Activated naive CD8-positive, alpha-beta T cell treated with anti-CD3 and anti-CD28 coated beads, Interleukin-2, amount 10 ng/mL, durations not matched to agents 7 days and 5 days (primary cell): Measurements from ENCODE around the gene COL18A1. TPM values are rescaled to one million over a fixed set of nuclear protein-coding genes. Genes with fewer than 3 reads are reported as not detected.
"Not testable (repeated sequence)": the region's sequence is repeated elsewhere in the genome, so short reads cannot be mapped to it uniquely, and the experiment has no call there.

Experiments
- ATAC-seq: fragments of 150-1000 bp; cut with Tn5 transposase; one replicate; pipeline ENCODE4 v1.10.0; 2021; ENCODE audit warnings: low read depth, moderate library complexity
- POLR2A ChIA-PET: fragments of 350-600 bp; sonication (Branson Sonifier 250); formaldehyde crosslinking; loops from one replicate; lab custom pipeline; 2021; ENCODE audit warnings: antibody characterized with exemption; lab: Charles Lee
- DNase-seq: peaks from one replicate; pipeline ENCODE4 v3.0.0; 2021
- H3K27ac Mint-ChIP-seq: one replicate; pipeline ENCODE4 v1.8.0; 2022; ENCODE audit warnings: mild to moderate bottlenecking, mixed read lengths
- H3K27me3 Mint-ChIP-seq: one replicate; pipeline ENCODE4 v1.8.0; 2022; ENCODE audit warnings: mild to moderate bottlenecking, moderate library complexity, mixed read lengths
- H3K36me3 Mint-ChIP-seq: one replicate; pipeline ENCODE4 v1.8.0; 2021; ENCODE audit warnings: mild to moderate bottlenecking, mixed read lengths
- H3K4me1 Mint-ChIP-seq: one replicate; pipeline ENCODE4 v1.8.0; 2021; ENCODE audit warnings: mixed read lengths
- H3K4me3 Mint-ChIP-seq: one replicate; pipeline ENCODE4 v1.8.0; 2022; ENCODE audit warnings: mild to moderate bottlenecking, moderate library complexity, mixed read lengths
- H3K9me3 Mint-ChIP-seq: one replicate; pipeline ENCODE4 v1.8.0; 2021; ENCODE audit warnings: mixed read lengths
- total RNA-seq, 2 experiments: library from RNA; stranded (reverse); gene quantifications; one replicate each; pipeline ENCODE4 v1.2.3, GENCODE V29; 2021

COL18A1 gene
- total RNA-seq, 2 experiments from 2014 or later = 12.5 to 12.8 TPM

DNA sequence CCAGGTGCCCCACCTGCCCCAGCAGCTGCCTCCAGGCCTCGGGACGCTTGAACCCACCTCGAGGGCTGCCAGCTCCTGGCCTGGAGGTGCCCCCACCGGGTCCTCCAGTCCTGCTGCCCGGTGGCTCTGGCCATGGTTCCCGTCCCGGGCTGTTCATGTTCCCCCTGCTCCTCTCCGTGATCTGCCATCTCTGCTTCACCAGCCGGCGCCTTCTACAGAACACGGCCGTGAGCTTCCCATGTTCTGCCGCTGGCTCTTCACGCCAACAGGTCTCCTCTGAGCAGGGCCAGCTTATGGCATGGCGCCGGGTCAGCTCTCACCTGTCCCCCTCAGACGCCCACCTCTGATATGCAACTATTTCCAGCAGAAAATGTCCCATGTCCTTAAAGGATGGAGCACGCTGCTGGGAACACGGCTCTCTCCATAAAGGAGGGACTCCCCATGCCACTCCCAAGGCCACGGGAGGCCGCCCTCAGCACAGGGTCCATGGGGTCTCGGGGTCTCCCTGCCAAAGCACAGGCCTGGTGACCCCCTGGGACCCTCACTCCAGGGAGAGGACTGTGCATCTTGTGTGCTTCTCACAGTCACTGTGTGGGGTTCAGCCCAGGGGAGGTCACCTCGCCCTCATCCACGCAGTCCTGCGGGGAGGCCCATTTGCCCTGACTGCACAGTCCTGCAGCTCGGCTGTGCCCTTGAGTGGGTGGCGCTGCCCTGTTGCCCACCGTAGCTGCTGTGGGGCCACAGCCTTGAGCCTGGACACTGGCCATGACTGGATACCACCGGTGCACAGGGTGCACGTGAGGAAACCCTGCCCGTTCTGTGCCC is 36.7 kb downstream of the COL18A1 start:
- H3K27me3 Mint-ChIP-seq = peaks cover 11% of the 10 kb centered on the region
- peaks cover 3% of the 10 kb centered on the region for H3K9me3 Mint-ChIP-seq
- peaks cover 1% of the 10 kb centered on the region for H3K4me1 Mint-ChIP-seq
- H3K36me3 Mint-ChIP-seq = peaks cover 1% of the 10 kb centered on the region
- H3K27ac Mint-ChIP-seq = no peak overlapping the region
- POLR2A ChIA-PET = no interaction called here
- no peak overlapping the region for H3K4me3 Mint-ChIP-seq
- ATAC-seq (no peak), DNase-seq (no peak)

DNA sequence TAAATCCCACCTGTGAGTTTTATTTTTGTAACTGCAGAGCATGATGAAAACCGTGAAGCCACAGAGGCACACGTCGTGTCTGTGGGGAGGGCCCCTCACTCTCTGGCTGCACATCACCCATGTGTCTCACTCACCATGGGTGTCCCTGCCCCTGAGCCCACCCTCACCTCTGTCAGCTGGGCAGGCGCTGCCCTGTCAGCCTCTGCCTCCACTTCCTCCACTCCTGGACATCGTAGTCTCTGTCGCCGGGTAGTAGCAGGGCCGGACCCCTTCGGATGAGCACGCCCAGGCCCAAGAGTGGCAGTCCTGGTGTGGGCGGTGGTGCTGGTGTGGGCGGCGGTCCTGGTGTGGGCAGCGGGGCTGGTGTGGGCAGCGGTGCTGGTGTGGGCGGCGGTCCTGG is 37.3 kb downstream of the COL18A1 start:
- DNase-seq = no peak
- peaks cover 14% of the 10 kb centered on the region for H3K27me3 Mint-ChIP-seq
- H3K9me3 Mint-ChIP-seq = peaks cover 3% of the 10 kb centered on the region
- no peak for ATAC-seq
- peaks cover 1% of the 10 kb centered on the region for H3K4me1 Mint-ChIP-seq
- H3K4me3 Mint-ChIP-seq = no peak overlapping the region
- peaks cover 1% of the 10 kb centered on the region for H3K36me3 Mint-ChIP-seq
- POLR2A ChIA-PET = no interaction called here
- no peak overlapping the region for H3K27ac Mint-ChIP-seq

DNA sequence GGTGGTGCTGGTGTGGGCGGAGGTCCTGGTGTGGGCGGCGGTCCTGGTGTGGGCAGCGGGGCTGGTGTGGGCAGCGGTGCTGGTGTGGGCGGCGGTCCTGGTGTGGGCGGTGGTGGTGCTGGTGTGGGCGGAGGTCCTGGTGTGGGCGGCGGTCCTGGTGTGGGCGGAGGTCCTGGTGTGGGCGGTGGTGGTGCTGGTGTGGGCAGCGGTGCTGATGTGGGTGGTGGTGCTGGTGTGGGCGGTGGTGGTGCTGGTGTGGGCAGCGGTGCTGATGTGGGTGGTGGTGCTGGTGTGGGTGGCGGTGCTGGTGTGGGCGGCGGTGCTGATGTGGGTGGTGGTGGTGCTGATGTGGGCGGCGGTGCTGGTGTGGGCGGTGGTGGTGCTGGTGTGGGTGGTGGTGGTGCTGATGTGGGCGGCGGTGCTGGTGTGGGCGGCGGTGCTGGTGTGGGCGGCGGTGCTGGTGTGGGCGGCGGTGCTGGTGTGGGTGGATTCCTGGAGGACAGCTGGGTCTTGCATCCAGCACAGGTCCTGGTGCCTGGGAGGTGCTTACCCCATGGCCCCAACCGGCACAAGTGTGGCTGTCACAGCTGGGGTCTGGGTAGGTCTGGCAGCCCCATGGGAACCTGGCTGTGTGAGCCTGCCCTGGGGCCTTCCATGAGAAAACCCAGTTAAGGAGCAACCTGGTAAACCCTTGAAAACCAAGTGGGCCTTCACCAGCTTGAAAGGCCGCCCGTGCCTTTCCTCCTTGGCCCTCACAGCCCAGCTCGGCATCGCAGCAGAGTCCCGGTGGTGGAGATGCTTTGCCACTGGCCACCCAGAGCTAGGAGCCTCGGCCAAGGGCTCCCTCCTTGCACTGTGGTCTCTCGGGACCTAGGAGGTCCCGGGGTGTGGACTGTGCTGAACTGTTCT is 38.0 kb downstream of the COL18A1 start:
- H3K4me3 Mint-ChIP-seq, H3K36me3 Mint-ChIP-seq, H3K4me1 Mint-ChIP-seq, DNase-seq, H3K9me3 Mint-ChIP-seq, H3K27ac Mint-ChIP-seq, POLR2A ChIA-PET, ATAC-seq: not testable (repeated sequence)
- peaks cover 18% of the 10 kb centered on the region for H3K27me3 Mint-ChIP-seq

DNA sequence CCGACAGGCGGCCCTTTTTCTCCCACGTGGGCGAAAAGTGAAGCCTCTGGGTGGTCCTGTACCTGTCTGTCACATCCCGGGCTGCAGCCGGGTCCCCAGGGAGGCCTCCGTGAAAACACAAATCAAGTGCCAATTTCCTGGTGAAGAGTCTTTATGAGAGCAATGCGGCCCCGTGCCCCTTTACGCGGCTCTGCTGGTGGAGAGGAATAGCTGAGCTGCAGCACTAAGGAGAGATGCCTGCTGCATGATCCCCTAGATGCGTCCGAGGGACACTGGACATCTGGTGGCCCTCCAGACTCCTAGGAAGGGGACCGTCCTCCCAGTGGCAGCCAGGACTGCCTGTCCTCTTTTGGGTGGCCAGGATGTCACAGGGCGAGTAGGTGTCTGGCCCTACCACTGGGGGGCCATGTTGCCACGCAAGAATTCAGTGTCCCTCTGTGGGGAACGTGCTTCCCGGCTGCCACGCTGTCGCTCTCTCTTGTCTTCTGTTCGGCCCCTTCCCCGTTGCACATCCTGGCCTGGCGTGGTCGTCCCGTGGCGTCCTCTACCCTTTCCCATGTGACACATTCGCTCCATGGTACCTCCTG is 38.7 kb downstream of the COL18A1 start:
- H3K27me3 Mint-ChIP-seq = peaks cover 22% of the 10 kb centered on the region
- no peak for ATAC-seq
- no peak for DNase-seq
- H3K4me1 Mint-ChIP-seq = peaks cover 1% of the 10 kb centered on the region
- no peak overlapping the region for H3K27ac Mint-ChIP-seq
- peaks cover 5% of the 10 kb centered on the region for H3K9me3 Mint-ChIP-seq
- POLR2A ChIA-PET = no interaction called here
- H3K36me3 Mint-ChIP-seq = peaks cover 1% of the 10 kb centered on the region
- H3K4me3 Mint-ChIP-seq = no peak overlapping the region

DNA sequence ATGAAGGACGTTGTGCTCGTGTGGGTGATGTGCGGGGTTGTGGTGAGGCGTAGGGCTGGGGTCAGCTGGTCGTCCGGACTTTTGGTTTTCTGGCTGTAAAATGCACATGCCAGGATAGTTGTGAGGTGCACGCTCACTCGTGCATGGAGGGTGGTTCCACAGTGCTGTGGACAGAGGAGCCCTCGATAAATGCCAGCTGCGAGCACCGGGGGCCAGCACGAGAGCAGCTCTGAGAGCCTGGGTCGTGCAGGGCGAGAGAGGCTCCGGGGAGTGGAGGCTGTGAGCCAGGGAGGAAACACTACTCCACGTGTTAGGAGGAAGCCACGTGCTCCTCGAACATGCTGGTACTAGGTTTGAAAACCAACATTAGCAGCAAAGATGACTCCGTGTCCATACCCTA is 39.4 kb downstream of the COL18A1 start:
- no peak for ATAC-seq
- Mint-ChIP-seq H3K27ac (no peak overlapping the region), H3K36me3 (peaks cover 1% of the 10 kb centered on the region), H3K4me3 (no peak overlapping the region), H3K4me1 (no peaks in the 10 kb centered on the region), H3K9me3 (peaks cover 5% of the 10 kb centered on the region), H3K27me3 (peaks cover 22% of the 10 kb centered on the region)
- POLR2A ChIA-PET = no interaction called here
- DNase-seq = no peak

DNA sequence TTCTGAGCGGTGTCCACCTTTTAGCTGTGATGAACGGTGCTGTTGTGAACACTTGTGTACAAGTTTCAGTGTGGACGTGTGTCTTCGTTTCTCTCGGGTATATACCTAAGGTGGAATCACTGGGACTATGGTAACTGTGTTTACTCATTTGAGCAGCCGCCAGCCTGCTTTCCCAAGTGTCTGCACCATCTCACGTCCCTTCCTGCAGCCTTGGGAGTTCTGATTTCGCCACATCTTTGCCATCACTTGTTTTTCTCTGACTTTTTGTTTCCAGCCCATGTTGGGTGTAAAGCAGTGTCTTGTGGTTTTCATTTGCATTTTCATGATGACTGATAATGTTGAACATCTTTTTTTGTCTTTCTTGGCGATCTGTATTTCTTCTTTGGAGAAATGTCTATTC is 40.4 kb downstream of the COL18A1 start:
- Mint-ChIP-seq H3K36me3 (peaks cover 1% of the 10 kb centered on the region), H3K4me3 (no peak overlapping the region), H3K27me3 (peaks cover 22% of the 10 kb centered on the region), H3K27ac (no peak overlapping the region), H3K4me1 (no peaks in the 10 kb centered on the region), H3K9me3 (peaks cover 5% of the 10 kb centered on the region)
- no peak for ATAC-seq
- POLR2A ChIA-PET = no interaction called here
- DNase-seq = no peak

DNA sequence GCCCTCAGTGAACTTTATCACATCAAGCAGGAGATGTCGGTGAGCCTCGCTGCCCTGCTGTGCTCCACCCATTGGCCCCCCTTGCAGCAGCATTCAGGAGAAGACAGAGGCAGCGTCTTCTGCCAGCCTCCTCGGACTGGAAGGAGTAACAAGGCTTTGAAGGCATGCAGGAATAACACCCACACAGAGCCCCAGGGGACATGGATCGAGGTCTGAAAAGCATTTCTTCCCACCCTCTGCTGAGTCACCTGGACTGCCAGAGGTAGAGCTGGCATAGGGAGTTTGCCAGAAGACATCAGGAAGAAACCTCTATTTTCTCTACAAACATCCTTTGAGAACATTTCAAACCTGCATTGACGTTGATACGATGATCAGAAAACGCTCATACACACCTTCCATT is 42.9 kb downstream of the COL18A1 start:
- peaks cover 7% of the 10 kb centered on the region for H3K9me3 Mint-ChIP-seq
- ATAC-seq = no peak

DNA sequence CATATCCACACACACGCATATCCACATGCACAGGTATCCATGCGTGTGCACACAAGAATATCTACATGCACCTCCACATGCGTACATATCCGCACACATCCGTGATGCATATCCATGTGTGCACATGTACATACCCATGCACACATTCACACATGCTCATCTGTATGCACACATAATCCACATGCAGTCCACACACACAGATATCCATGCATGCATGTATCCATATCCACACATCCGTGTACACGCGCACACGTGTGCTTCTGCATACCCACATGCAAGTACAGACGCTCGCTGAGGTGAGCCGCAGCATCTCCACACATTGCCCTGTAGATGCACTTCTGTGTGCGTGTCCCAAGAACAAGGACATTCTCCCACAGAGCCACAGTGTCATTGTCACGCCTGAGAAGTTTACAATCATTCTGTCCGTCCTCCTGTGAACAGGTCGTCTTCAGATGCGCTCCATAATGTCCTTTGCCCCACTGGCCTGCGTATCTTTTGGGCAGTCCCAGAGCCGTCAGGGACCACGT is 43.4 kb downstream of the COL18A1 start:
- Mint-ChIP-seq H3K4me3 (no peak overlapping the region), H3K4me1 (no peaks in the 10 kb centered on the region), H3K36me3 (peaks cover 1% of the 10 kb centered on the region), H3K27me3 (peaks cover 22% of the 10 kb centered on the region), H3K9me3 (peaks cover 12% of the 10 kb centered on the region), H3K27ac (no peak overlapping the region)
- no peak for DNase-seq
- no peak for ATAC-seq
- POLR2A ChIA-PET = no interaction called here

More for the DNA sequence above, 42.9 kb downstream of the COL18A1 start:
- no peak overlapping the region for H3K27ac Mint-ChIP-seq
- no peaks in the 10 kb centered on the region for H3K4me1 Mint-ChIP-seq
- POLR2A ChIA-PET = no interaction called here
- no peak for DNase-seq
- H3K4me3 Mint-ChIP-seq = no peak overlapping the region
- H3K36me3 Mint-ChIP-seq = peaks cover 1% of the 10 kb centered on the region
- peaks cover 22% of the 10 kb centered on the region for H3K27me3 Mint-ChIP-seq

DNA sequence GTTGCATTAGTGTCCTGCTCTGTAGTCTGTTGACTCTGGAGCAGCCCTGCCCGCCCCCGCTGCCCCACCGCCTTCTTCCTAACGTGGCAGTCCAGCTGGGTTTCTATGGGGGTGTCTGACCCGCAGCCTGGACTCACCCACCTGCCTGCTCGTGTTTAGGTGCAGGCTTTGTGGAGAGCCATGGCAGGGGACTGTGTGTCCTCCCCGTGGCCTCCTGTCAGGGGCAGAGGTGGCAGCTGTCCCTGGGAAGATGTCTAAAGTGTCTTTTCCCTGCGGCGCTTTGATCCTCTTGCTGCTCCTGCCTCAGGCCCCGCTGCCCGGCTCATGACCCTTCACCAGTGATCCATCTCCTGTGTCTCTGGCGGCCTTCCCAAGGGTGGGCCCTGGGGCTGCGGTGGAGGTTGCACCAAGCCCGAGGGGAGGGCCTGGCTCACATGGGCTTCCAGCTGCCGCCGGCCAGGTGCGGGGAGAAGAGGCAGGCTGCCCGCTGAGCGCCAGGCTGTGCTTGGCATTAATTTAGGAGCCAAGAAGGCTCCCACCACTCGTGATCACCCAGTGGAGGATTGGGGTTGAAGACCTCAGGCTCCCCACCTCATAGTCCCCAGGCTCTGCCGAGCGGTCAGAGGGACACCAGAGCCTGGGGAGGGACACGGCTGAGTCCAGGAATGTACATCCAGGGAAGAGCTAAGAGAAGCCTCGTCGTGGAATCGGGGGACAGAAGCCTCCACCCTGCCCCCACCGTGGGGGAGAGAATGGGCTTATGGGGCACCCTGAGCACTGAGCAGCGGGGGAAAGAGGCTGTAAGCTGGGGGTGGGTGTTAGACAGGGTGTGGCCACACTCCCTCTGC is 44.1 kb downstream of the COL18A1 start:
- no peak for DNase-seq
- ATAC-seq = no peak
- Mint-ChIP-seq H3K27ac (no peak overlapping the region), H3K4me1 (no peaks in the 10 kb centered on the region), H3K4me3 (no peak overlapping the region), H3K9me3 (peaks cover 12% of the 10 kb centered on the region), H3K36me3 (peaks cover 1% of the 10 kb centered on the region), H3K27me3 (peaks cover 20% of the 10 kb centered on the region)
- POLR2A ChIA-PET = no interaction called here

DNA sequence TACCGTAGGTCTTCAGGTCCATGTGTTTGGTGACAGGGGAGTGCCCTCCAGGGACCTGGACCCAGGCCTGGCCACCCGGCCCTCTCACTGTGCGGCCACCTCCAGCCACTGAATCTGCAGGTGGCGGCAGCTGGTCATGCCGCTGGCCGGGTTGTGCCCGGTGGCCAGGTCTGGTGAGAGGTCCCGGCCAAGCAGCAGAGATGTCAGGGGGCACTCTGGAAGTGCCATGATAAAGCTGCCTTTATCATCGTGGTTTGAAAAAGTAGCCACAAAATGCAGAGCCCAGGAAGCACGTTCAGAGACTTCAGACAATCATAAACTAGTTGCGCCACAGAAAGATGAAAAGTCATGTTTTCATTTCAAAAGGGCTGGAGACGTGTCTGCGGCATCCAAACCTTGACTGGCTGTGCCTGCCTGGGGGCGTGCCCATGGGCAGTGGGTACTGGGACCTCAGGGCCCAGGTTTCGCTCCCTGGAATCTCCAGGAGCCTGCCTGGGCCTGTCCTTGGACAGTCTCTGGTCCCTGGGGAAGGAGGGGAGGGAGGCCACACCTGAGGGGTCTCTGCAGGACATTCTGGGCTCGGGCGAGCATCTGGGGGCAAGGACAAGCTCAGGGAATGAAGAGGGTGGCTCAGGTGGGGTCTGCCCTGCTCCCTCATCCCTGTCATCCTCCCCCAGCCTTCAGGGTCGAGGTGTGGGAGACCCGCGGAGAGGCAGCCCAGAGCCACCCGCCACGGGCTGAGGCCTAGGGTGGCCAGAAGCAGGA is 44.9 kb downstream of the COL18A1 start:
- Mint-ChIP-seq H3K27me3 (peaks cover 20% of the 10 kb centered on the region), H3K4me3 (no peak overlapping the region), H3K27ac (no peak overlapping the region), H3K36me3 (no peaks in the 10 kb centered on the region), H3K4me1 (no peaks in the 10 kb centered on the region), H3K9me3 (peaks cover 12% of the 10 kb centered on the region)
- ATAC-seq = no peak
- POLR2A ChIA-PET = no interaction called here
- DNase-seq = no peak

DNA sequence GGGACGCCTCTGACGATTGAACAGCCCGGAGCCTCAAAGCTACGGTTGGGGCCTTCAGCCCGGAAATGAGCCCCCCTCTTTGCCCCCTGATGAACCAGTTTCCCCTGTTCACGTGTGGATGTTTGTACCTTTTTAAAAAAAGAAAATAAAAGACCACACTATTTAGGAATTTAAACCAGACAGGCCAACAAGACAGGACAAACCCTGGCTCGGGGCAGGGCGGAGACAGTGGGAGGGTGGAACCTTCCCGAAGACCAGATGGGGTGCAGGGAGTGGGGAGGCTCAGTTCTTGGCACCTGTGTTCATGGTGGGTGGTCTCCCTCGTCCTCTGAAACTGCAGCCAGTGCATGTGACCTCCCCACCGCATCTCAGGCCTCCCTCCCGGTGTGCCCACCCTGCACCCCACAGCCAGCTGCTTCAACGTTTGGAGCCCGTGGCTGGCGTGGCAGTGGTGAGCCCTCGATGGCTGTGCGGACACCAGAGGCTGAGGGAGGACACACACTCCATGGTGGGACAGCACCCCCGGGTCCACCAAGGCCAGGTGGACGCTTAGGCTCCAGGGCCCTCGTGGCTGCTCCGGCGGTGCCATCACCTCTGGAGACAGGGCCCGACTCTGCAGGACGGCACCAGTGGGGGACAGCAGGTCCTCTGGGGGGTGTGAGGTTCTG is 45.6 kb downstream of the COL18A1 start:
- no peak for ATAC-seq
- H3K27me3 Mint-ChIP-seq = peaks cover 17% of the 10 kb centered on the region
- peaks cover 12% of the 10 kb centered on the region for H3K9me3 Mint-ChIP-seq

More for the DNA sequence above, 45.6 kb downstream of the COL18A1 start:
- H3K27ac Mint-ChIP-seq = no peak overlapping the region
- H3K4me3 Mint-ChIP-seq = no peak overlapping the region
- POLR2A ChIA-PET = no interaction called here
- DNase-seq = no peak
- no peaks in the 10 kb centered on the region for H3K4me1 Mint-ChIP-seq
- H3K36me3 Mint-ChIP-seq = no peaks in the 10 kb centered on the region
